22Rv1 (cell line): ENCODE data around the gene DCLK1.

Source experiments
- ZFX ChIP-seq: fragments of 450-650 bp; IDR thresholded peaks from 2 replicates; pipeline ENCODE4 v1.6.1; 2017; ENCODE audit warnings: antibody characterized with exemption, borderline replicate concordance
- TF ChIP-seq, protein P1 (sequence below): fragments of 450-650 bp; IDR thresholded peaks from 2 replicates; pipeline ENCODE4 v1.5.1; 2017; ENCODE audit warnings: mild to moderate bottlenecking

DNA sequence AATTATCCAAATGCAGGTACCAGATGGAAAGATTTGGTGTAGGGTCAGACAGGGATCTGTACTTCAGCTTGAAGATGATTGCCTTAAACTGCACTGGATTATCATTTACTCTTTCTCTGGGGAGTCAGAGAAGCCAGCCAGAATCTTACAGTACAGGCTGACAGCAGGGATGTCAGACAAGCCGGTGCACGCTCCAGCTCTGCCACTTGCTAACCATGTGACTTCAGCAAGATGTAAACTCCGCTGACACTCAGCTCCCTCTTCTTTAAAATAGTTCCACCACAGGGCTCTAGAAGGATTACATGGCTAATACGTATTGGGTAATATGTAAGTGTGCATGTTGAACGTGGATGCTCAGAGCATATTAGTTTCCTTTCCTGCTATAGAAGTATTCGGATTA lies 403.3 kb downstream of the DCLK1 start:
- TF ChIP-seq, protein P1, sequence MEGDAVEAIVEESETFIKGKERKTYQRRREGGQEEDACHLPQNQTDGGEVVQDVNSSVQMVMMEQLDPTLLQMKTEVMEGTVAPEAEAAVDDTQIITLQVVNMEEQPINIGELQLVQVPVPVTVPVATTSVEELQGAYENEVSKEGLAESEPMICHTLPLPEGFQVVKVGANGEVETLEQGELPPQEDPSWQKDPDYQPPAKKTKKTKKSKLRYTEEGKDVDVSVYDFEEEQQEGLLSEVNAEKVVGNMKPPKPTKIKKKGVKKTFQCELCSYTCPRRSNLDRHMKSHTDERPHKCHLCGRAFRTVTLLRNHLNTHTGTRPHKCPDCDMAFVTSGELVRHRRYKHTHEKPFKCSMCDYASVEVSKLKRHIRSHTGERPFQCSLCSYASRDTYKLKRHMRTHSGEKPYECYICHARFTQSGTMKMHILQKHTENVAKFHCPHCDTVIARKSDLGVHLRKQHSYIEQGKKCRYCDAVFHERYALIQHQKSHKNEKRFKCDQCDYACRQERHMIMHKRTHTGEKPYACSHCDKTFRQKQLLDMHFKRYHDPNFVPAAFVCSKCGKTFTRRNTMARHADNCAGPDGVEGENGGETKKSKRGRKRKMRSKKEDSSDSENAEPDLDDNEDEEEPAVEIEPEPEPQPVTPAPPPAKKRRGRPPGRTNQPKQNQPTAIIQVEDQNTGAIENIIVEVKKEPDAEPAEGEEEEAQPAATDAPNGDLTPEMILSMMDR: no peak
- no peak for TF ChIP-seq ZFX
